Sigmoid colon (tissue), 7 donors: ENCODE measurements around the gene BCL11B. TPM values are rescaled to one million over a fixed set of nuclear protein-coding genes. Genes with fewer than 3 reads are reported as not detected.
A peak's percentile ranks its signal among the peaks of the same experiment; 100 is the strongest.

ENCODE experiments used
- DNase-seq: peaks from one replicate; pipeline ENCODE4 v3.0.0-alpha.2; 2019
- H3K27ac ChIP-seq, 4 donors: fragments of 200-600 bp; sonication (generic); one replicate each; pipeline ENCODE4 v1.5.1; 2016 to 2019; ENCODE audit warnings: mild to moderate bottlenecking in 1 of 4
- H3K27me3 ChIP-seq, 3 donors: fragments of 200-600 bp; sonication (generic); one replicate each; pipeline ENCODE4 v1.5.1; 2019; ENCODE audit warnings: mild to moderate bottlenecking in 1 of 3
- H3K36me3 ChIP-seq, 4 donors: fragments of 200-600 bp; sonication (generic); one replicate each; pipeline ENCODE4 v1.5.1; 2016 to 2019
- H3K4me1 ChIP-seq, 4 donors: fragments of 200-600 bp; sonication (generic); one replicate each; pipeline ENCODE4 v1.5.1; 2017 to 2019
- H3K4me3 ChIP-seq, 4 donors: fragments of 200-600 bp; sonication (generic); one replicate each; pipeline ENCODE4 v1.5.1; 2017 to 2019; ENCODE audit warnings: mild to moderate bottlenecking in 2 of 4, moderate library complexity in 1 of 4
- H3K9me3 ChIP-seq, 4 donors: fragments of 200-600 bp in 3 of 4; sonication (generic) in 3 of 4; one replicate each; pipeline versions ENCODE4 v1.5.1 to v1.6.1; 2013 to 2019
- CTCF ChIP-seq, 4 experiments: fragments of 450-650 bp in 3 of 4; fragments of 200-600 bp in 1 of 4; IDR thresholded peaks; one replicate each; pipeline ENCODE4 v1.5.1; 2016 to 2019; ENCODE audit warnings: antibody characterized with exemption in 4 of 4, mild to moderate bottlenecking in 3 of 4, moderate library complexity in 2 of 4
- EP300 ChIP-seq, 4 donors: sonication (generic); formaldehyde crosslinking; IDR thresholded peaks; one replicate each; pipeline ENCODE4 v1.6.1; 2017; ENCODE audit warnings: antibody characterized with exemption in 4 of 4
- POLR2A ChIP-seq, 2 donors: fragments of 450-650 bp; IDR thresholded peaks; one replicate each; pipeline ENCODE4 v1.6.1; 2016; ENCODE audit warnings: antibody characterized with exemption in 2 of 2, mild to moderate bottlenecking in 2 of 2, moderate library complexity in 2 of 2
- POLR2AphosphoS5 ChIP-seq, 4 donors: sonication (generic); formaldehyde crosslinking; IDR thresholded peaks; one replicate each; pipeline ENCODE4 v1.6.1; 2017; ENCODE audit warnings: antibody characterized with exemption in 4 of 4
- WGBS, 2 donors: extraction: QIAGEN DNeasy Blood & Tissue Kit; methylation state at CpG; one replicate each; pipeline ENCODE4 v1.1.7; 2013; 5-methylcytosine and 5-hydroxymethylcytosine counted together
- intact Hi-C: fragments of 100-400 bp; cut with DNase I; formaldehyde crosslinking; loops from one replicate; pipeline ENCODE4 v1.15.1; 2023
- polyA plus RNA-seq, 3 donors: library from polyadenylated mRNA; stranded (reverse); fragments of 200-250 nt; gene quantifications; one replicate each; pipeline ENCODE4 v1.2.3, GENCODE V29; 2013
- total RNA-seq, 4 donors: library from RNA; depleted of rRNA; stranded (reverse); fragments of >200 nt; gene quantifications; one replicate each; pipeline ENCODE4 v1.1.0, GENCODE V29; 2016
- donor health status: healthy with polysubstance abuse.
- donor health status: Bipolar disorder and iron deficiency.
- donor health status: healthy.

The BCL11B gene
- total and polyA plus RNA-seq, 7 donors, result under 0.01 to 3.5 (median 0.23) TPM

GRCh38 chr14:99276482-99276881 lies 4.5 kb upstream of the BCL11B start:
- Histone ChIP-seq H3K4me3 (no peak overlapping the region), H3K27me3 (peaks cover 28 to 71% (median 39%) of the 10 kb centered on the region in 3 donors)

GRCh38 chr14:99275222-99275584 lies 3.2 kb upstream of the BCL11B start:
- intact Hi-C loops, result no loop called here
- peaks cover 0 to 47% (median 47%) of the 10 kb centered on the region in 4 donors for H3K4me1 ChIP-seq
- DNase-seq, result no peak
- H3K4me3 ChIP-seq, result no peak overlapping the region
- H3K27me3 ChIP-seq, result peaks cover 41 to 79% (median 47%) of the 10 kb centered on the region in 3 donors
- TF ChIP-seq POLR2AphosphoS5 (IDR thresholded peaks at IDR 0.05), result no peak
- no peak for TF ChIP-seq CTCF (IDR thresholded peaks at IDR 0.05)
- no peak for TF ChIP-seq POLR2A (IDR thresholded peaks at IDR 0.05)
- no peak for TF ChIP-seq EP300 (IDR thresholded peaks at IDR 0.05)
- H3K36me3 ChIP-seq, result no peaks in the 10 kb centered on the region
- H3K9me3 ChIP-seq, result no peaks in the 10 kb centered on the region
- H3K27ac ChIP-seq, result no peak overlapping the region

More at GRCh38 chr14:99276482-99276881, 4.5 kb upstream of the BCL11B start:
- 65 to 70% methylated on average over 2 of the region's 2 CpGs for WGBS, 2 donors
- H3K36me3 ChIP-seq, result no peaks in the 10 kb centered on the region
- peaks cover 0 to 36% (median 34%) of the 10 kb centered on the region in 4 donors for H3K4me1 ChIP-seq
- no peaks in the 10 kb centered on the region for H3K9me3 ChIP-seq
- DNase-seq, result no peak
- no peak overlapping the region for H3K27ac ChIP-seq
- no peak for TF ChIP-seq CTCF (IDR thresholded peaks at IDR 0.05)
- TF ChIP-seq POLR2A (IDR thresholded peaks at IDR 0.05), result no peak
- TF ChIP-seq POLR2AphosphoS5 (IDR thresholded peaks at IDR 0.05), result no peak
- no peak for TF ChIP-seq EP300 (IDR thresholded peaks at IDR 0.05)
- intact Hi-C loops, result no loop called here

GRCh38 chr14:99274346-99275221 lies 2.6 kb upstream of the BCL11B start:
- H3K4me1 ChIP-seq, result peaks cover 0 to 53% (median 53%) of the 10 kb centered on the region in 4 donors
- H3K9me3 ChIP-seq, result no peaks in the 10 kb centered on the region
- no peak for DNase-seq
- peaks cover 46 to 81% (median 53%) of the 10 kb centered on the region in 3 donors for H3K27me3 ChIP-seq
- TF ChIP-seq POLR2A (IDR thresholded peaks at IDR 0.05) (no peak), POLR2AphosphoS5 (IDR thresholded peaks at IDR 0.05) (no peak), CTCF (IDR thresholded peaks at IDR 0.05) (no peak), EP300 (IDR thresholded peaks at IDR 0.05) (no peak)
- no peaks in the 10 kb centered on the region for H3K36me3 ChIP-seq
- WGBS, 2 donors, result 1 to 2% methylated on average over 69 of the region's 69 CpGs
- intact Hi-C loops, result no loop called here
- no peak overlapping the region for H3K27ac ChIP-seq
- peak overlapping the region in 3 of 4 donors; percentile 23 to 41 (median 36) for H3K4me3 ChIP-seq

GRCh38 chr14:99273766-99274345 lies 1.9 kb upstream of the BCL11B start:
- intact Hi-C loops, result no loop called here
- H3K9me3 ChIP-seq, result no peaks in the 10 kb centered on the region
- whole genome bisulfite sequencing, 2 donors, result 1 to 2% methylated on average over 34 of the region's 34 CpGs
- H3K27ac ChIP-seq, result no peak overlapping the region
- peak overlapping the region in 3 of 4 donors; percentile 23 to 41 (median 36) for H3K4me3 ChIP-seq
- peaks cover 0 to 56% (median 55%) of the 10 kb centered on the region in 4 donors for H3K4me1 ChIP-seq
- no peak for TF ChIP-seq POLR2A (IDR thresholded peaks at IDR 0.05)
- no peak for TF ChIP-seq CTCF (IDR thresholded peaks at IDR 0.05)
- TF ChIP-seq EP300 (IDR thresholded peaks at IDR 0.05), result no peak
- no peak for TF ChIP-seq POLR2AphosphoS5 (IDR thresholded peaks at IDR 0.05)
- no peaks in the 10 kb centered on the region for H3K36me3 ChIP-seq
- H3K27me3 ChIP-seq, result peaks cover 53 to 84% (median 60%) of the 10 kb centered on the region in 3 donors
- no peak for DNase-seq
